Neuronal stem cell (in vitro differentiated cells): ENCODE results near the gene WDR13. TPM values are rescaled to one million over a fixed set of nuclear protein-coding genes. Genes with fewer than 3 reads are reported as not detected.
"Not testable (repeated sequence)": the region's sequence is repeated elsewhere in the genome, so short reads cannot be mapped to it uniquely, and the experiment has no call there.

Source experiments
- DNase-seq: peaks from one replicate; pipeline ENCODE4 v3.0.0-alpha.2; 2013; ENCODE audit warnings: low spot score
- H2AFZ ChIP-seq: one replicate; pipeline ENCODE4 v1.6.1; 2013; ENCODE audit warnings: mild to moderate bottlenecking, low read length, inconsistent platforms
- H2AK5ac ChIP-seq: 2 replicates; pipeline ENCODE4 v1.6.1; 2013; ENCODE audit warnings: low read depth, mild to moderate bottlenecking, inconsistent platforms, low read length, moderate library complexity, mixed read lengths
- H2BK120ac ChIP-seq: 2 replicates; pipeline ENCODE4 v1.6.1; 2013; ENCODE audit warnings: low read depth, mild to moderate bottlenecking, inconsistent platforms, low read length, moderate library complexity, mixed read lengths
- H2BK12ac ChIP-seq: one replicate; pipeline ENCODE4 v1.6.1; 2013; ENCODE audit warnings: low read length, inconsistent platforms
- H2BK15ac ChIP-seq: 2 replicates; pipeline ENCODE4 v1.6.1; 2013; ENCODE audit warnings: mild to moderate bottlenecking, low read length, inconsistent platforms, mixed read lengths
- H2BK5ac ChIP-seq: one replicate; pipeline ENCODE4 v1.6.1; 2013; ENCODE audit warnings: inconsistent platforms, mild to moderate bottlenecking, low read length, moderate library complexity
- H3K14ac ChIP-seq: one replicate; pipeline ENCODE4 v1.6.1; 2013; ENCODE audit warnings: low read length, inconsistent platforms
- H3K18ac ChIP-seq: 2 replicates; pipeline ENCODE4 v1.6.1; 2013; ENCODE audit warnings: low read length, inconsistent platforms
- H3K23ac ChIP-seq: 2 replicates; pipeline ENCODE4 v1.6.1; 2013; ENCODE audit warnings: low read depth, mild to moderate bottlenecking, mixed read lengths, low read length, inconsistent platforms; ENCODE audit not compliant: poor library complexity
- H3K27ac ChIP-seq: replicated peaks from 3 replicates; pipeline ENCODE4 v1.5.1; 2013; ENCODE audit warnings: low read length, inconsistent platforms
- H3K27me3 ChIP-seq, 3 experiments: 2 replicates each; pipeline ENCODE4 v1.6.1; 2013; ENCODE audit warnings: low read length in 3 of 3, mild to moderate bottlenecking in 2 of 3, inconsistent platforms in 1 of 3, low read depth in 1 of 3, mixed read lengths in 1 of 3, moderate library complexity in 1 of 3; ENCODE audit not compliant: control insufficient read depth in 3 of 3, insufficient read depth in 3 of 3
- H3K36me3 ChIP-seq, 2 donors: replicated peaks in 1 of 2; 2 replicates each; pipeline ENCODE4 v1.6.1; 2013; ENCODE audit warnings: low read length in 2 of 2; ENCODE audit not compliant: control insufficient read depth in 2 of 2, insufficient read depth in 2 of 2
- H3K4ac ChIP-seq: 2 replicates; pipeline ENCODE4 v1.6.1; 2013; ENCODE audit warnings: inconsistent platforms, mild to moderate bottlenecking, low read length, moderate library complexity
- H3K4me1 ChIP-seq, 2 donors: 1 replicate in 1 of 2; 2 replicates in 1 of 2; pipeline ENCODE4 v1.6.1; 2013; ENCODE audit warnings: low read length in 2 of 2, low read depth in 1 of 2; ENCODE audit not compliant: control insufficient read depth in 2 of 2, insufficient read depth in 1 of 2
- H3K4me2 ChIP-seq: one replicate; pipeline ENCODE4 v1.6.1; 2013; ENCODE audit warnings: mild to moderate bottlenecking, low read length, inconsistent platforms; ENCODE audit not compliant: insufficient read depth, poor library complexity, severe bottlenecking
- H3K4me3 ChIP-seq, 2 donors: 2 replicates each; pipeline ENCODE4 v1.5.1; 2013; ENCODE audit warnings: low read length in 2 of 2, mild to moderate bottlenecking in 2 of 2, inconsistent platforms in 1 of 2, moderate library complexity in 1 of 2
- H3K79me1 ChIP-seq: one replicate; pipeline ENCODE4 v1.6.1; 2013; ENCODE audit warnings: low read depth, mild to moderate bottlenecking, inconsistent platforms, low read length, moderate library complexity
- H3K9ac ChIP-seq: one replicate; pipeline ENCODE4 v1.6.1; 2013; ENCODE audit warnings: mild to moderate bottlenecking, low read depth, low read length, inconsistent platforms; ENCODE audit not compliant: poor library complexity
- H3K9me3 ChIP-seq, 2 donors: replicated peaks in 1 of 2; 2 replicates each; pipeline versions ENCODE3 to v1.6.1; 2013; ENCODE audit warnings: low read length in 2 of 2, mild to moderate bottlenecking in 2 of 2, inconsistent platforms in 1 of 2, low read depth in 1 of 2, mixed read lengths in 1 of 2, moderate library complexity in 1 of 2; ENCODE audit not compliant: control insufficient read depth in 2 of 2, insufficient read depth in 1 of 2
- H4K8ac ChIP-seq: one replicate; pipeline ENCODE4 v1.6.1; 2013; ENCODE audit warnings: low read depth, mild to moderate bottlenecking, inconsistent platforms, low read length, moderate library complexity
- H4K91ac ChIP-seq: one replicate; pipeline ENCODE4 v1.6.1; 2013; ENCODE audit warnings: low read length, low read depth, mild to moderate bottlenecking, inconsistent platforms; ENCODE audit not compliant: poor library complexity
- WGBS, 2 donors: extraction: QIAGEN DNeasy Blood & Tissue Kit; methylation state at CpG; one replicate each; pipeline ENCODE4 v1.1.7; 2013; ENCODE audit warnings: missing lambda C conversion rate in 2 of 2, mixed read lengths in 1 of 2; ENCODE audit not compliant: insufficient read length in 2 of 2, insufficient replicate concordance in 1 of 2; ENCODE audit errors: extremely low coverage in 2 of 2; 5-methylcytosine and 5-hydroxymethylcytosine counted together
- small RNA-seq: library from polyadenylated mRNA; stranded (forward); fragments of <200 nt; extraction: miRNeasy Mini kit (QIAGEN cat#:217004); gene quantifications from one replicate; pipeline ENCODE3, GENCODE V24; 2013; ENCODE audit not compliant: insufficient read depth

Gene WDR13

DNA sequence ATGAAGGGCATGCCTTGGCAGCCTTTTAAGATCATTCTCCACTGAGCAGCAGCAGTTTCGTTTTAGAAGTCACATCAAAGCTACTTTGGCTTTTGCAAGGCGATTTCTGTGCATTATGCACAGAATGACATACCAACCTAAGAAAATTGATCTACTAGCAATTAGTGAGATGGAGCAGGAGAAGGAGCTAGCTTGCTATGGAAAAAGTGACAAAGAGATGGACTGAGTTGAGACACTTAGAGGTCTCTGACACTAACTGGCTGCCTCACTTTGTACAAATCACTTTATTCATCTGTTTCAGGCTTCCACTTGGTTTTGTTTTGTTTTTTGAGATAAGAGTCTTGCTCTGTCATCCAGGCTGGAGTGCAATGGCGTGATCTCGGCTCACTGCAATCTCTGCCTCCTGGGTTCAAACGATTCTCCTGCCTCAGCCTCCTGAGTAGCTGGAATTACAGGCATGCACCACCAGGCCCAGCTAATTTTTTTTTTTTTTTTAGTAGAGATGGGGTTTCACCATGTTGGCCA, 54.8 kb downstream of the WDR13 start:
- not testable (repeated sequence) for H2BK15ac ChIP-seq, DNase-seq, H3K23ac ChIP-seq, H3K14ac ChIP-seq, H3K36me3 ChIP-seq, H4K91ac ChIP-seq, H3K4me2 ChIP-seq, H4K8ac ChIP-seq, H2BK12ac ChIP-seq, H2AK5ac ChIP-seq, H3K27me3 ChIP-seq, H2BK120ac ChIP-seq, H2BK5ac ChIP-seq, H3K4ac ChIP-seq, H3K4me3 ChIP-seq, H3K79me1 ChIP-seq, H3K9ac ChIP-seq, H3K18ac ChIP-seq, H2AFZ ChIP-seq, H3K4me1 ChIP-seq, H3K27ac ChIP-seq, H3K9me3 ChIP-seq
- no CpG with 5 or more reads among the region's 5 CpGs for WGBS, 2 donors

DNA sequence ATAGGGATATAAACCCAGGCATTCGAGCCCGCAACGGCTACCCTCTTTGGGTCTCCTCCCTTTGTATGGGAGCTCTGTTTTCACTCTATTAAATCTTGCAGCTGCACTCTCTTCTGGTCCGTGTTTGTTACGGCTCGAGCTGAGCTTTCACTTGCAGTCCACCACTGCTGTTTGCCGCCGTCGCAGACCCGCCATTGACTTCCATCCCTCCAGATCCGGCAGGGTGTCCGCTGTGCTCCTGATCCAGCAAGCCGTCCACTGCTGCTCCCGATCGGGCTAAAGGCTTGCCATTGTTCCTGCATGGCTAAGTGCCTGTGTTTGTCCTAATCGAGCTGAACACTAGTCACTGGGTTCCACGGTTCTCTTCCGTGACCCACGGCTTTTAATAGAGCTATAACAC, 57.5 kb downstream of the WDR13 start:
- H3K14ac ChIP-seq, H3K23ac ChIP-seq, H3K4ac ChIP-seq, H3K4me3 ChIP-seq, H3K9ac ChIP-seq, H2AK5ac ChIP-seq, H3K79me1 ChIP-seq, H4K8ac ChIP-seq, DNase-seq, H2BK120ac ChIP-seq, H3K27me3 ChIP-seq, H3K36me3 ChIP-seq, H3K18ac ChIP-seq, H2BK5ac ChIP-seq, H3K4me1 ChIP-seq, H3K4me2 ChIP-seq, H3K27ac ChIP-seq, H3K9me3 ChIP-seq, H2AFZ ChIP-seq, H2BK15ac ChIP-seq, H2BK12ac ChIP-seq, H4K91ac ChIP-seq: not testable (repeated sequence)
- no CpG with 5 or more reads among the region's 19 CpGs for WGBS, 2 donors

Small RNA genes lying within 50 kb of the gene (small RNA-seq; reads per million reads assigned to genes)
- not detected for gene MRPL32P1
